ENCODE results near the gene UBE3C.

DNA sequence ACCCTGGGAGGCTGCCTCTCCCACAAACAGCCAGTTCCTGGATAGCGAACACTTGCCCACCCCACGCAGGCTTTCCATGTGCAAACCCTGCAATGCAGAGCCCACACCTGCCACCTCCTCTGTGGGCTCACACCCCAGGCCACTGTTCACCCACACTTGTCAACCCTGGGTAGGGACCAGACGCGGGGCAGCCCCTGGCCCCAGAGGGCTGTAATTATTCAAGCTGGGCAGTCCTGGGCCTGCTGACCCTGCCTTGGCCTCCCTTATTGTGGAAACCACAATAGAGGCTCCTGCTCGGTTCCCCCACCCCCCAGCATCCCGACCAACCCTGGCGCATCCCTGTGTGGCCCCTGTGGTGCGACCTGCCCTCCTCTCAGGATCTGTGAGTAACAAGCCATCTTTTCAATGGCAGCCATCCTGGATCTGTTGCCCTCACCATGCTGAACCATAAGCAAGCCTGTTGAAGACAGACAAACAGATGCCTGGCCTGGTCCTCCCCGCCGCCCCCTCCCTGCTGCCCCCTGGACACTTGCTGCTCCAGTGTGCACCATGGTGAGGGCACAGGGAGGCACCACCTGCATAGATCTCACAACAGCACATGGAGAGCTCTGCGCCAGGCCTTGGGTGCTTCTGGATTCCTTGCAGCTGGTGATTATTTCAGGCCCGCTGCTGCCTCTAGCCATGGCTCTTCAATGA lies 15.8 kb upstream of the UBE3C start:
- TF ChIP-seq CTCF (IDR thresholded peaks at IDR 0.05), result no peak
- TF ChIP-seq EP300 (IDR thresholded peaks at IDR 0.05), result no peak
- no peak for TF ChIP-seq POLR2A (IDR thresholded peaks at IDR 0.05)
